ENCODE results near the gene SPRR1A.

- no peak for TF ChIP-seq CTCF (IDR thresholded peaks at IDR 0.05)
- no peak for TF ChIP-seq EZH2 (IDR thresholded peaks at IDR 0.05)
These were observed 39.2 kb downstream of the SPRR1A start for GRCh38 chr1:153023109-153023508.

Data from neural progenitor cell (in vitro differentiated cells).